Lung (tissue), 12 donors: Measurements from ENCODE around the gene LY9. TPM values are rescaled to one million over a fixed set of nuclear protein-coding genes. Genes with fewer than 3 reads are reported as not detected.

Experiments used
- ATAC-seq: fragments of 200-7000 bp; cut with Tn5 transposase; one replicate; pipeline ENCODE4 v1.9.1; 2020; ENCODE audit warnings: moderate number of reproducible peaks; ENCODE audit not compliant: insufficient read depth, low FRiP score
- DNase-seq, 3 donors: peaks; one replicate each; pipeline ENCODE4 v3.0.0-alpha.2; 2013 to 2017
- H3K27ac ChIP-seq, 2 donors: one replicate each; pipeline ENCODE4 v1.5.1; 2013; ENCODE audit warnings: mild to moderate bottlenecking in 2 of 2, moderate library complexity in 2 of 2, control low read depth in 1 of 2, inconsistent platforms in 1 of 2, low read depth in 1 of 2, low read length in 1 of 2
- H3K27me3 ChIP-seq, 3 donors: one replicate each; pipeline ENCODE4 v1.5.1; 2013; ENCODE audit warnings: low read length in 2 of 3; ENCODE audit not compliant: control insufficient read depth in 3 of 3, insufficient read depth in 3 of 3
- H3K36me3 ChIP-seq, 4 donors: one replicate each; pipeline ENCODE4 v1.5.1; 2013; ENCODE audit warnings: low read length in 4 of 4, mild to moderate bottlenecking in 1 of 4, moderate library complexity in 1 of 4; ENCODE audit not compliant: control insufficient read depth in 4 of 4, insufficient read depth in 4 of 4
- H3K4me1 ChIP-seq, 5 donors: one replicate each; pipeline ENCODE4 v1.5.1; 2013; ENCODE audit warnings: low read length in 5 of 5, mild to moderate bottlenecking in 2 of 5, moderate library complexity in 1 of 5; ENCODE audit not compliant: control insufficient read depth in 5 of 5, insufficient read depth in 5 of 5
- H3K4me3 ChIP-seq: one replicate; pipeline ENCODE4 v1.5.1; 2013; ENCODE audit warnings: mild to moderate bottlenecking, control low read depth, moderate library complexity
- H3K9ac ChIP-seq, 2 donors: one replicate each; pipeline ENCODE4 v1.5.1; 2013; ENCODE audit warnings: low read length in 2 of 2, control low read depth in 1 of 2; ENCODE audit not compliant: insufficient read depth in 1 of 2
- H3K9me3 ChIP-seq, 4 donors: one replicate each; pipeline ENCODE4 v1.5.1; 2013; ENCODE audit warnings: low read length in 3 of 4, mild to moderate bottlenecking in 1 of 4, moderate library complexity in 1 of 4; ENCODE audit not compliant: control insufficient read depth in 4 of 4, insufficient read depth in 3 of 4
- WGBS, 2 donors: extraction: QIAGEN DNeasy Blood & Tissue Kit; methylation state at CpG; one replicate each; pipeline ENCODE4 v1.1.7; 2013; 5-methylcytosine and 5-hydroxymethylcytosine counted together
- polyA plus RNA-seq, 2 donors: library from polyadenylated mRNA; stranded (reverse); fragments of 200-250 nt; gene quantifications; one replicate each; pipeline ENCODE4 v1.2.1, GENCODE V29; 2013
- total RNA-seq, 2 donors: library from RNA; depleted of rRNA in 1 of 2; stranded (reverse); fragments of >200 nt in 1 of 2; gene quantifications; one replicate each; pipeline ENCODE4 v1.2.1, GENCODE V29; 2014 to 2021
- TF ChIP-seq, protein P1 (sequence below): IDR thresholded peaks from 2 replicates; pipeline ENCODE4 v1.5.1; 2012; ENCODE audit warnings: mild to moderate bottlenecking; ENCODE audit errors: control extremely low read depth, extremely low read depth
- donor health status: control.
- donor health status: control.
- donor health status: Bipolar disorder and iron deficiency.
- donor health status: healthy.
- donor health status: DM: yes; HTN: yes; CAD: no.

LY9 gene
- total and polyA plus RNA-seq, 4 donors: 0.94 to 3.4 (median 1.4) TPM

DNA sequence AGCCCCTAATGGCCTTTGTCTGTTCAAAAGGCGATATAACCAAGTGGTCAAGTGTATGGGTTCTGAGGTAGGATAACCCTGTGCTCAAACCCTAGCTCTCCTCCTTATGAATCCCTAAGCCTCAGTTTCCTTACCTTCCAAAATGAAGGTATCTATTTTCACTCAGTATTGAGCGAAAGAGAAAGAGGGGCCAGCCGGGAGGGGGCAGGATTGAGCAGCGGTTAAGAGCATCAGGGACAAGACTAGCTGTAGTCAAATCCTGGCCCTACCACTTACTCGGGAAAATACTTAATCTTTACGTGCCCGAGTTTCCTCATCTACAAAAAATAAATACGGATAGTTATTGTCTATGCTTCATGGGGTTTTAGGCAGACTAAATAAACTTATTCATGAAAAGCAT, 25.7 kb downstream of the LY9 start:
- WGBS, 2 donors: 79 to 84% methylated on average over 8 of the region's 8 CpGs
- H3K4me1 ChIP-seq: peaks cover 0 to 2% (median 0%) of the 10 kb centered on the region in 5 donors
- H3K36me3 ChIP-seq: no peaks in the 10 kb centered on the region
- TF ChIP-seq, protein P1, sequence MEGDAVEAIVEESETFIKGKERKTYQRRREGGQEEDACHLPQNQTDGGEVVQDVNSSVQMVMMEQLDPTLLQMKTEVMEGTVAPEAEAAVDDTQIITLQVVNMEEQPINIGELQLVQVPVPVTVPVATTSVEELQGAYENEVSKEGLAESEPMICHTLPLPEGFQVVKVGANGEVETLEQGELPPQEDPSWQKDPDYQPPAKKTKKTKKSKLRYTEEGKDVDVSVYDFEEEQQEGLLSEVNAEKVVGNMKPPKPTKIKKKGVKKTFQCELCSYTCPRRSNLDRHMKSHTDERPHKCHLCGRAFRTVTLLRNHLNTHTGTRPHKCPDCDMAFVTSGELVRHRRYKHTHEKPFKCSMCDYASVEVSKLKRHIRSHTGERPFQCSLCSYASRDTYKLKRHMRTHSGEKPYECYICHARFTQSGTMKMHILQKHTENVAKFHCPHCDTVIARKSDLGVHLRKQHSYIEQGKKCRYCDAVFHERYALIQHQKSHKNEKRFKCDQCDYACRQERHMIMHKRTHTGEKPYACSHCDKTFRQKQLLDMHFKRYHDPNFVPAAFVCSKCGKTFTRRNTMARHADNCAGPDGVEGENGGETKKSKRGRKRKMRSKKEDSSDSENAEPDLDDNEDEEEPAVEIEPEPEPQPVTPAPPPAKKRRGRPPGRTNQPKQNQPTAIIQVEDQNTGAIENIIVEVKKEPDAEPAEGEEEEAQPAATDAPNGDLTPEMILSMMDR: no peak
- H3K27me3 ChIP-seq: no peaks in the 10 kb centered on the region
- H3K9me3 ChIP-seq: no peaks in the 10 kb centered on the region
- H3K27ac ChIP-seq: no peak overlapping the region
- DNase-seq (no peak), ATAC-seq (no peak)
- H3K9ac ChIP-seq: no peak overlapping the region
- no peak overlapping the region for H3K4me3 ChIP-seq

DNA sequence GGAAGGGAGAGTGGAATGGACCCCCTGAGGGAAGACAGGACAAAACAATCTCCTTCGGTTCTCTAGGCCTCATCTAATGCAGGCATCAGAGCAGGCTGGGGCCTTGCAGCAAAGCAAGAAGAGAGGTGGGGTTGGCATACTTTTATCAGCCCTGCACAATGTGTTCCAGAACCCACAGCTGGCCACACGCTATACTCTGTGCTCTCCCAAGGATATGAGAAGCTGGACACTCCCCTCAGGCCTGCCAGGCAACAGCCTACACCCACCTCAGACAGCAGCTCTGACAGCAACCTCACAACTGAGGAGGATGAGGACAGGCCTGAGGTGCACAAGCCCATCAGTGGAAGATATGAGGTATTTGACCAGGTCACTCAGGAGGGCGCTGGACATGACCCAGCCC, 27.3 kb downstream of the LY9 start:
- Histone ChIP-seq H3K9me3 (no peaks in the 10 kb centered on the region), H3K9ac (no peak overlapping the region), H3K27ac (no peak overlapping the region), H3K4me1 (peaks cover 0 to 1% (median 0%) of the 10 kb centered on the region in 5 donors), H3K4me3 (no peak overlapping the region), H3K36me3 (no peaks in the 10 kb centered on the region), H3K27me3 (no peaks in the 10 kb centered on the region)
- 77 to 86% methylated on average over 3 of the region's 3 CpGs for WGBS, 2 donors
- TF ChIP-seq, protein P1: no peak
- no peak for ATAC-seq
- no peak for DNase-seq

DNA sequence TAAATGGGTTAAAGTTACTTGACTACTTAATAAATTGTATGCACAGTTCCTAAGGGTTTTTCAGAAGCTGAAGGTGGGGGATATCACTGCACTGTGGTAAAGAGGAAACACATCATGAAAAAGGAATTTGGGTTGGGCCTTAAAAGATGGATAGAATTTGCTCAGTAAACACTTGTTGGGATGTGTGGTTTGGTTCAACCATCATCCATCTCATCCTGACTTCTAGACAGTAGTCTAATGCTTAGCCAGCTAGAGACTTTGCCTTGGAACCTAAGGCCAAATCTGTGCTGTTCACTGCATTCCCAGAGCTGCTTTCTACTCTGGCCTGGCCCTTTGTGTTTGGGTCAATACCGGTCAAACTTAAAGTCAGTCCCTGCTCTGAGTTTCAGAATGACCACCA, 30.6 kb downstream of the LY9 start:
- H3K4me3 ChIP-seq: no peak overlapping the region
- H3K36me3 ChIP-seq: no peaks in the 10 kb centered on the region
- DNase-seq: no peak
- H3K27ac ChIP-seq: peak overlapping the region in 1 of 2 donors; percentile 39
- H3K27me3 ChIP-seq: no peaks in the 10 kb centered on the region
- peak; percentile 44 for ATAC-seq
- H3K9me3 ChIP-seq: no peaks in the 10 kb centered on the region
- TF ChIP-seq, protein P1: no peak
- no peak overlapping the region for H3K9ac ChIP-seq
- peaks cover 0 to 1% (median 0%) of the 10 kb centered on the region in 5 donors for H3K4me1 ChIP-seq
- 82 to 100% methylated on average over 1 of the region's 1 CpG for WGBS, 2 donors

DNA sequence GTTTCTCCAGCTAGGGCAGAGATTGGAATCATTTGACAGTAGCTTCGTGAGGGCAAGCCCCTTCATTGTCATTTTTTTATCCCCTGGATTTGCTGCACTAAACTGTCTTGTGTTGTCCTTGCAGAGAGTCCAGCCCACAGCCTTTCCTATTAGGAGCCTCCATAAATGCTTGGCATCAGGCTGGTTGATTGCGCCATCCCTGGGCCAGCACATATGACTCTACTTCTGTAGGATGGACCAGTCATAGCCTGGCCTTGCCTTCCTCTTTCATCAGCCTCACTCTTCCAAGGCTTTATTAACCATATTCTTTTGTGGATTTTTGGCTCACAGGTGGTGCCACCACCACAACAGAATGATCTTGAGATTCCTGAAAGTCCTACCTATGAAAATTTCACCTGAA, 31.4 kb downstream of the LY9 start:
- TF ChIP-seq, protein P1: no peak
- ATAC-seq (no peak), DNase-seq (no peak)
- H3K9me3 ChIP-seq: no peaks in the 10 kb centered on the region
- H3K36me3 ChIP-seq: no peaks in the 10 kb centered on the region
- H3K4me1 ChIP-seq: peaks cover 0 to 1% (median 0%) of the 10 kb centered on the region in 5 donors
- H3K27me3 ChIP-seq: no peaks in the 10 kb centered on the region
- H3K27ac ChIP-seq: no peak overlapping the region
- WGBS, 2 donors: 89 to 93% methylated on average over 2 of the region's 2 CpGs
- H3K9ac ChIP-seq: no peak overlapping the region
- H3K4me3 ChIP-seq: no peak overlapping the region
